ENCODE results near the gene PCNP.
A peak's percentile ranks its signal among the peaks of the same experiment; 100 is the strongest.

The PCNP gene

GRCh38 chr3:101632586-101632985 is 58.6 kb downstream of the PCNP start:
- TF ChIP-seq CTCF (IDR thresholded peaks at IDR 0.05; ENCODE audit: low read length, missing control alignments), result no peak
- no peak for DNase-seq (ENCODE audit: low read depth)
- H3K4me3 ChIP-seq (replicated peaks; ENCODE audit: low read depth, low read length), result no peak overlapping the region

GRCh38 chr3:101633186-101633585 is 59.2 kb downstream of the PCNP start:
- TF ChIP-seq CTCF (IDR thresholded peaks at IDR 0.05; ENCODE audit: low read length, missing control alignments), result no peak
- no peak overlapping the region for H3K4me3 ChIP-seq (replicated peaks; ENCODE audit: low read depth, low read length)
- DNase-seq (ENCODE audit: low read depth), result no peak

- no peak for TF ChIP-seq CTCF (IDR thresholded peaks at IDR 0.05; ENCODE audit: low read length, missing control alignments)
- no peak overlapping the region for H3K4me3 ChIP-seq (replicated peaks; ENCODE audit: low read depth, low read length)
- DNase-seq (ENCODE audit: low read depth), result no peak
Measured at GRCh38 chr3:101634591-101635196, 60.7 kb downstream of the PCNP start.

- TF ChIP-seq CTCF (IDR thresholded peaks at IDR 0.05; ENCODE audit: low read length, missing control alignments), result no peak
- DNase-seq (ENCODE audit: low read depth), result no peak
- H3K4me3 ChIP-seq (replicated peaks; ENCODE audit: low read depth, low read length), result no peak overlapping the region
Measured at GRCh38 chr3:101635345-101635744, 61.4 kb downstream of the PCNP start.

GRCh38 chr3:101635954-101636798 is 62.2 kb downstream of the PCNP start:
- no peak overlapping the region for H3K4me3 ChIP-seq (replicated peaks; ENCODE audit: low read depth, low read length)

GRCh38 chr3:101637451-101637850 is 63.5 kb downstream of the PCNP start:
- no peak overlapping the region for H3K4me3 ChIP-seq (replicated peaks; ENCODE audit: low read depth, low read length)
- no peak for TF ChIP-seq CTCF (IDR thresholded peaks at IDR 0.05; ENCODE audit: low read length, missing control alignments)
- DNase-seq (ENCODE audit: low read depth), result no peak

More at GRCh38 chr3:101635954-101636798, 62.2 kb downstream of the PCNP start:
- TF ChIP-seq CTCF (IDR thresholded peaks at IDR 0.05; ENCODE audit: low read length, missing control alignments), result peak; percentile 64
- peak; percentile 52 for DNase-seq (ENCODE audit: low read depth)

All from fibroblast of pulmonary artery (primary cell).